GM19043 (cell line): Measurements from ENCODE around the gene ABCG1.
A peak's percentile ranks its signal among the peaks of the same experiment; 100 is the strongest.

Experiments
- ATAC-seq: cut with Tn5 transposase; IDR thresholded peaks from one replicate; pipeline ENCODE4 v1.9.1; 2021; ENCODE audit warnings: low read depth; ENCODE audit not compliant: unreplicated experiment

The ABCG1 gene

GRCh38 chr21:42230636-42231035 lies 11.7 kb downstream of the ABCG1 start:
- ATAC-seq: no peak

GRCh38 chr21:42231756-42232155 lies 12.8 kb downstream of the ABCG1 start:
- no peak for ATAC-seq

GRCh38 chr21:42232176-42232825 lies 13.4 kb downstream of the ABCG1 start:
- no peak for ATAC-seq

GRCh38 chr21:42233067-42233961 lies 14.4 kb downstream of the ABCG1 start:
- ATAC-seq: peak; percentile 44

- no peak for ATAC-seq
Observed at GRCh38 chr21:42234041-42234440, 15.1 kb downstream of the ABCG1 start.

GRCh38 chr21:42234464-42235241 lies 15.7 kb downstream of the ABCG1 start:
- ATAC-seq: peak; percentile 38

- no peak for ATAC-seq
Observed at GRCh38 chr21:42235593-42235992, 16.7 kb downstream of the ABCG1 start.

GRCh38 chr21:42236014-42236413 lies 17.1 kb downstream of the ABCG1 start:
- ATAC-seq: no peak

- no peak for ATAC-seq
Observed at GRCh38 chr21:42236693-42237092, 17.8 kb downstream of the ABCG1 start.

GRCh38 chr21:42237161-42237560 lies 18.2 kb downstream of the ABCG1 start:
- no peak for ATAC-seq

GRCh38 chr21:42237577-42237976 lies 18.6 kb downstream of the ABCG1 start:
- ATAC-seq: no peak

- ATAC-seq: no peak
Observed at GRCh38 chr21:42238185-42238934, 19.4 kb downstream of the ABCG1 start.

- no peak for ATAC-seq
Observed at GRCh38 chr21:42239556-42239955, 20.6 kb downstream of the ABCG1 start.

GRCh38 chr21:42239973-42240372 lies 21.0 kb downstream of the ABCG1 start:
- ATAC-seq: no peak

GRCh38 chr21:42242611-42243010 lies 23.7 kb downstream of the ABCG1 start:
- no peak for ATAC-seq

GRCh38 chr21:42243026-42243425 lies 24.1 kb downstream of the ABCG1 start:
- ATAC-seq: no peak

GRCh38 chr21:42245331-42246193 lies 26.6 kb downstream of the ABCG1 start:
- ATAC-seq: no peak

- no peak for ATAC-seq
Observed at GRCh38 chr21:42247716-42248115, 28.8 kb downstream of the ABCG1 start.

GRCh38 chr21:42248241-42248640 lies 29.3 kb downstream of the ABCG1 start:
- ATAC-seq: no peak
